Measurements from ENCODE around the gene PRKCA. TPM values are rescaled to one million over a fixed set of nuclear protein-coding genes. Genes with fewer than 3 reads are reported as not detected.
"Not testable (repeated sequence)": the region's sequence is repeated elsewhere in the genome, so short reads cannot be mapped to it uniquely, and the experiment has no call there.

PRKCA gene
- total and polyA plus RNA-seq, 9 donors: 9.1 to 67.6 (median 37.2) TPM

GRCh38 chr17:66450852-66451158, 148.4 kb downstream of the PRKCA start:
- no peak for DNase-seq
- WGBS, 3 donors: 85 to 91% (median 87%) methylated on average over 1 of the region's 1 CpG
- intact Hi-C loops (cut with DNase I): no loop called here
- Histone ChIP-seq H3K27ac (no peak overlapping the region), H3K36me3 (no peaks in the 10 kb centered on the region), H3K9me3 (no peaks in the 10 kb centered on the region), H3K4me3 (no peak overlapping the region), H3K4me1 (ENCODE audit: insufficient read depth) (peaks cover 3% of the 10 kb centered on the region), H3K27me3 (no peaks in the 10 kb centered on the region)
- TF ChIP-seq EP300 (IDR thresholded peaks at IDR 0.05): no peak
- no peak for TF ChIP-seq POLR2A (IDR thresholded peaks at IDR 0.05)
- TF ChIP-seq CTCF (IDR thresholded peaks at IDR 0.05): no peak

GRCh38 chr17:66451188-66452149, 149.1 kb downstream of the PRKCA start:
- Histone ChIP-seq H3K36me3 (no peaks in the 10 kb centered on the region), H3K4me3 (no peak overlapping the region), H3K9me3 (no peaks in the 10 kb centered on the region), H3K27me3 (no peaks in the 10 kb centered on the region), H3K27ac (no peak overlapping the region), H3K4me1 (ENCODE audit: insufficient read depth) (peaks cover 3% of the 10 kb centered on the region)
- intact Hi-C loops (cut with DNase I): no loop called here
- WGBS, 3 donors: 87 to 91% (median 88%) methylated on average over 15 of the region's 15 CpGs
- DNase-seq: no peak
- TF ChIP-seq EP300 (IDR thresholded peaks at IDR 0.05): no peak
- no peak for TF ChIP-seq CTCF (IDR thresholded peaks at IDR 0.05)
- no peak for TF ChIP-seq POLR2A (IDR thresholded peaks at IDR 0.05)

GRCh38 chr17:66455060-66455459, 152.6 kb downstream of the PRKCA start:
- Histone ChIP-seq H3K36me3 (no peaks in the 10 kb centered on the region), H3K4me3 (no peak overlapping the region), H3K4me1 (ENCODE audit: insufficient read depth) (peaks cover 5% of the 10 kb centered on the region), H3K27me3 (no peaks in the 10 kb centered on the region), H3K27ac (no peak overlapping the region), H3K9me3 (no peaks in the 10 kb centered on the region)
- 59 to 71% (median 66%) methylated on average over 10 of the region's 10 CpGs for WGBS, 3 donors
- intact Hi-C loops (cut with DNase I): no loop called here
- TF ChIP-seq POLR2A (IDR thresholded peaks at IDR 0.05) (no peak), EP300 (IDR thresholded peaks at IDR 0.05) (no peak), CTCF (IDR thresholded peaks at IDR 0.05) (no peak)
- no peak for DNase-seq

- intact Hi-C loops (cut with DNase I); DNase-seq; H3K27me3 ChIP-seq; H3K27ac ChIP-seq; H3K36me3 ChIP-seq; H3K4me1 ChIP-seq (ENCODE audit: insufficient read depth); H3K4me3 ChIP-seq; H3K9me3 ChIP-seq: not testable (repeated sequence)
- 96 to 97% (median 97%) methylated on average over 3 of the region's 3 CpGs for WGBS, 3 donors
Measured at GRCh38 chr17:66457499-66457898, 155.1 kb downstream of the PRKCA start.

- Histone ChIP-seq H3K4me3 (no peak overlapping the region), H3K27ac (no peak overlapping the region), H3K27me3 (no peaks in the 10 kb centered on the region), H3K4me1 (ENCODE audit: insufficient read depth) (peaks cover 4% of the 10 kb centered on the region), H3K9me3 (no peaks in the 10 kb centered on the region), H3K36me3 (no peaks in the 10 kb centered on the region)
- no peak for TF ChIP-seq CTCF (IDR thresholded peaks at IDR 0.05)
- no peak for TF ChIP-seq EP300 (IDR thresholded peaks at IDR 0.05)
- TF ChIP-seq POLR2A (IDR thresholded peaks at IDR 0.05): no peak
- 95 to 97% (median 96%) methylated on average over 4 of the region's 4 CpGs for WGBS, 3 donors
- DNase-seq: no peak
- intact Hi-C loops (cut with DNase I): no loop called here
Measured at GRCh38 chr17:66458782-66459181, 156.4 kb downstream of the PRKCA start.

Data from ovary (tissue), 9 donors.